NCI-H1930 (cell line): ENCODE measurements around the gene TAF9B.
"Not testable (repeated sequence)": the region's sequence is repeated elsewhere in the genome, so short reads cannot be mapped to it uniquely, and the experiment has no call there.

Experiments used
- DNase-seq, 2 experiments: peaks; one replicate each; lab custom pipeline; 2025; lab: John Stamatoyannopoulos, UW

TAF9B gene

GRCh38 chrX:78116365-78116764 is 23.1 kb downstream of the TAF9B start:
- DNase-seq, result no peak

GRCh38 chrX:78111140-78111931 is 28.1 kb downstream of the TAF9B start:
- no peak for DNase-seq

GRCh38 chrX:78109458-78109857 is 30.0 kb downstream of the TAF9B start:
- no peak for DNase-seq

- no peak for DNase-seq
These were observed 32.8 kb downstream of the TAF9B start for GRCh38 chrX:78106651-78106986.

GRCh38 chrX:78105944-78106650 is 33.4 kb downstream of the TAF9B start:
- no peak for DNase-seq

GRCh38 chrX:78104447-78105176 is 34.8 kb downstream of the TAF9B start:
- no peak for DNase-seq

GRCh38 chrX:78103623-78104446 is 35.6 kb downstream of the TAF9B start, which contains the start of gene PGK1:
Gene PGK1 (plus strand): TSS chrX:78104248. CDS start chrX:78104341, 93 bp downstream.
- DNase-seq, result peak; percentile 60 to 76

GRCh38 chrX:78103001-78103622 is 36.3 kb downstream of the TAF9B start:
- DNase-seq, result no peak

GRCh38 chrX:78102091-78102490 is 37.4 kb downstream of the TAF9B start:
- no peak for DNase-seq

GRCh38 chrX:78098108-78098507 is 41.3 kb downstream of the TAF9B start:
- no peak for DNase-seq

- DNase-seq, result no peak
These were observed 47.2 kb downstream of the TAF9B start for GRCh38 chrX:78092296-78092695.

- DNase-seq, result not testable (repeated sequence)
These were observed 58.0 kb downstream of the TAF9B start for GRCh38 chrX:78081413-78081812.
